DMS153 treated with DMSO at 0.1 percent for 48 hours (cell line): ENCODE results near the gene SCYGR5.
"Not testable (repeated sequence)": the region's sequence is repeated elsewhere in the genome, so short reads cannot be mapped to it uniquely, and the experiment has no call there.

Experiments used
- DNase-seq: peaks from one replicate; lab custom pipeline; 2025; ENCODE audit not compliant: unreplicated experiment; lab: John Stamatoyannopoulos, UW

The SCYGR5 gene

GRCh38 chr2:227671170-227671905 lies 4.7 kb downstream of the SCYGR5 start:
- DNase-seq = no peak

GRCh38 chr2:227673620-227674019 lies 7.0 kb downstream of the SCYGR5 start:
- not testable (repeated sequence) for DNase-seq

- no peak for DNase-seq
These were observed 7.9 kb downstream of the SCYGR5 start for GRCh38 chr2:227674485-227674884.

- DNase-seq = no peak
These were observed 11.3 kb downstream of the SCYGR5 start for GRCh38 chr2:227677928-227678327.

GRCh38 chr2:227684258-227684657 lies 17.7 kb downstream of the SCYGR5 start:
- DNase-seq = no peak

- DNase-seq = no peak
These were observed 20.6 kb downstream of the SCYGR5 start for GRCh38 chr2:227687189-227687588.

GRCh38 chr2:227696990-227697679 lies 30.5 kb downstream of the SCYGR5 start:
- DNase-seq = no peak

- no peak for DNase-seq
These were observed 35.0 kb downstream of the SCYGR5 start for GRCh38 chr2:227701556-227701955.

- DNase-seq = no peak
These were observed 36.7 kb downstream of the SCYGR5 start for GRCh38 chr2:227703280-227703732.

- no peak for DNase-seq
These were observed 37.4 kb downstream of the SCYGR5 start for GRCh38 chr2:227703961-227704360.

- no peak for DNase-seq
These were observed 40.3 kb downstream of the SCYGR5 start for GRCh38 chr2:227706859-227707258.

- no peak for DNase-seq
These were observed 40.8 kb downstream of the SCYGR5 start for GRCh38 chr2:227707390-227707789.

GRCh38 chr2:227710986-227711385 lies 44.4 kb downstream of the SCYGR5 start:
- no peak for DNase-seq

GRCh38 chr2:227713291-227713690 lies 46.7 kb downstream of the SCYGR5 start:
- no peak for DNase-seq

GRCh38 chr2:227716501-227716900 lies 49.9 kb downstream of the SCYGR5 start:
- DNase-seq = no peak
